K562 (cell line): ENCODE results near the gene TBL1X.

Experiments
- FOXA1 ChIP-seq: fragments of 450-650 bp; IDR thresholded peaks from 2 replicates; pipeline ENCODE4 v1.6.1; 2016; ENCODE audit warnings: mild to moderate bottlenecking, borderline replicate concordance
- RBM17 ChIP-seq: fragments of 200-400 bp; formaldehyde crosslinking; IDR thresholded peaks from 2 replicates; pipeline ENCODE4 v1.6.1; 2017; ENCODE audit warnings: low read depth, mild to moderate bottlenecking, low read length, borderline replicate concordance
- RCOR1 ChIP-seq, 2 experiments: IDR thresholded peaks; 2 replicates each; pipeline ENCODE4 v1.6.1; 2012; ENCODE audit warnings: low read depth in 2 of 2, low read length in 2 of 2, borderline replicate concordance in 1 of 2, improper control_type of control experiment in 1 of 2
- ZNF354B ChIP-seq: fragments of 250-450 bp; sonication (Bioruptor Pico); IDR thresholded peaks from 2 replicates; pipeline ENCODE4 v1.4.0; 2020

DNA sequence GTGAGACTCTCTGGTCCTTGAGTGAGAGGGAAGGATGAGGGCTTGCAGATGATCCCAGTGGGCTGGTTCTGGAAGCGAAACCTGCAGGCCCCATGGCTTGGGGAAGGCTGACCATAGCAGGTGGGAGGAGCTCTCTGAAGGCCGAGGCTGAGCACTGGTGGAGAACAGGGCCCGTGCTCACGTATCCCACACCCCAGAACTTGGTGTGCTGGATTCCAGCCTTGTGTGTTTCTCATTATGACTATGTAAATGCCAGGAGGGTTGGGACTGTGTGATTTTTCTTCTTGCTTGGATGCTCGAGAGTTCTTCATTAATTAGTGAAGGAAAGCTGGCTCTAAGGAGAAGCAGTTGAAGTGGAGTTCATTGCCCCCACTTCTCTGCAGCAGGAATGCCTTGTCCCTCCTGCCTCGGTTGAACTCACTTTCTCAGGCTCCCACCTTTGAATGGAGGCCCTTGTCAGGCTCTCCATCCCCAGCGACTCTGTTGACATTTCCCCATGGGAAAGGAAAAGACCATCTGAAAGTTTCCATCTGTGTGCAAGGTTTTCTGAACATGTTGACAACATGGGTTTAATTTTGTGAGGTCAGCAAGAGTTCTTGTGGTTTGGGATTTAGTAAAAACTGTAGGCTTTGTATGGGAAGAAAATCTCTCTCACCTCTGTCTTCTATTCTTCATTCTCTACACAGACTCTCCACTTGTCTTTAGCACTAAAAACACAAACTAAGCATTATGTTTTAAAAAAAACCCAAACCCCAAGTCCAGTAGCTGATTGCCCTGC lies 57.7 kb downstream of the TBL1X start:
- TF ChIP-seq FOXA1, result no peak
- no peak for TF ChIP-seq ZNF354B (CRISPR knock-in tag)
- TF ChIP-seq RBM17, result no peak
- TF ChIP-seq RCOR1 (IDR thresholded peaks at IDR 0.05; ENCODE audit: borderline replicate concordance in 1 of 2, low read depth in 2 of 2, low read length in 2 of 2), result no peak
